HEK293 (cell line): ENCODE results near the gene CACNA1C.

ENCODE experiments used
- CTCF ChIA-PET: fragments of 350-600 bp; formaldehyde crosslinking; extraction: SDS; loops from one replicate; lab custom pipeline; 2021; ENCODE audit warnings: antibody characterized with exemption; lab: Yijun Ruan, JAX
- POLR2A ChIA-PET: fragments of 300-600 bp; formaldehyde crosslinking; extraction: SDS; loops from one replicate; lab custom pipeline; 2020; ENCODE audit warnings: antibody characterized with exemption, inconsistent platforms; lab: Yijun Ruan, JAX
- H3K27ac ChIP-seq: fragments of 200-500 bp; sonication (Bioruptor generic); 2 replicates; pipeline ENCODE4 v1.5.1; 2014; ENCODE audit warnings: low read depth, low read length, control low read depth, inconsistent platforms; ENCODE audit errors: extremely low read depth
- H3K36me3 ChIP-seq, 2 experiments: fragments of 200-500 bp in 1 of 2; sonication (Bioruptor generic) in 1 of 2; 1 replicate in 1 of 2; 2 replicates in 1 of 2; pipeline ENCODE4 v1.5.1; 2014 to 2017; ENCODE audit warnings: inconsistent platforms in 2 of 2, low read length in 2 of 2; ENCODE audit not compliant: control insufficient read depth in 2 of 2, insufficient read depth in 1 of 2
- H3K4me1 ChIP-seq: fragments of 200-500 bp; sonication (Bioruptor generic); 2 replicates; pipeline ENCODE4 v1.5.1; 2014; ENCODE audit warnings: mild to moderate bottlenecking, low read length, inconsistent platforms; ENCODE audit not compliant: control insufficient read depth, insufficient read depth
- H3K4me3 ChIP-seq: 2 replicates; pipeline ENCODE4 v1.5.1; 2011; ENCODE audit warnings: low read depth, mild to moderate bottlenecking, control low read depth, low read length, moderate library complexity
- H3K9me3 ChIP-seq: fragments of 200-500 bp; sonication (Bioruptor generic); 2 replicates; pipeline ENCODE4 v1.5.1; 2014; ENCODE audit warnings: low read depth, low read length, inconsistent platforms; ENCODE audit not compliant: control insufficient read depth, insufficient read depth
- BCL11A ChIP-seq: fragments of 450-650 bp; formaldehyde crosslinking; IDR thresholded peaks from 2 replicates; pipeline ENCODE4 v1.5.1; 2016; ENCODE audit warnings: low read depth, missing biosample characterization, missing genetic modification characterization
- GLIS2 ChIP-seq: fragments of 450-650 bp; formaldehyde crosslinking; IDR thresholded peaks from 2 replicates; pipeline ENCODE4 v1.5.1; 2016; ENCODE audit warnings: missing biosample characterization, missing genetic modification characterization
- KLF10 ChIP-seq: fragments of 450-650 bp; IDR thresholded peaks from 2 replicates; pipeline ENCODE4 v1.5.1; 2018; ENCODE audit warnings: missing biosample characterization, mild to moderate bottlenecking, missing genetic modification characterization
- MYNN ChIP-seq: fragments of 450-650 bp; formaldehyde crosslinking; IDR thresholded peaks from 2 replicates; pipeline ENCODE4 v1.5.1; 2016; ENCODE audit warnings: missing biosample characterization, missing genetic modification characterization, borderline replicate concordance
- OSR2 ChIP-seq: fragments of 450-650 bp; formaldehyde crosslinking; IDR thresholded peaks from 2 replicates; pipeline ENCODE4 v1.5.1; 2016; ENCODE audit warnings: missing biosample characterization, missing genetic modification characterization
- PRDM4 ChIP-seq: fragments of 450-650 bp; formaldehyde crosslinking; IDR thresholded peaks from 2 replicates; pipeline ENCODE4 v1.5.1; 2017; ENCODE audit warnings: missing biosample characterization, missing genetic modification characterization
- PRDM6 ChIP-seq: fragments of 450-650 bp; formaldehyde crosslinking; IDR thresholded peaks from 2 replicates; pipeline ENCODE4 v1.5.1; 2017; ENCODE audit warnings: missing biosample characterization, missing genetic modification characterization
- REPIN1 ChIP-seq: fragments of 450-650 bp; formaldehyde crosslinking; IDR thresholded peaks from 2 replicates; pipeline ENCODE4 v1.5.1; 2017; ENCODE audit warnings: missing biosample characterization, missing genetic modification characterization, low read depth
- ZBTB26 ChIP-seq: fragments of 450-650 bp; formaldehyde crosslinking; optimal IDR thresholded peaks from 2 replicates; pipeline ENCODE3; 2016; ENCODE audit warnings: missing biosample characterization, mild to moderate bottlenecking, missing genetic modification characterization
- ZBTB49 ChIP-seq: fragments of 450-650 bp; formaldehyde crosslinking; IDR thresholded peaks from 2 replicates; pipeline ENCODE4 v1.5.1; 2016; ENCODE audit warnings: missing biosample characterization, missing genetic modification characterization, low read depth
- ZFP41 ChIP-seq: fragments of 450-650 bp; formaldehyde crosslinking; IDR thresholded peaks from 2 replicates; pipeline ENCODE4 v1.5.1; 2016; ENCODE audit warnings: missing biosample characterization, missing genetic modification characterization, borderline replicate concordance
- ZIC2 ChIP-seq: fragments of 450-650 bp; formaldehyde crosslinking; IDR thresholded peaks from 2 replicates; pipeline ENCODE4 v1.5.1; 2016; ENCODE audit warnings: missing biosample characterization, missing genetic modification characterization
- ZNF16 ChIP-seq: fragments of 450-650 bp; formaldehyde crosslinking; IDR thresholded peaks from 2 replicates; pipeline ENCODE4 v1.5.1; 2016; ENCODE audit warnings: low read depth, missing biosample characterization, missing genetic modification characterization
- ZNF184 ChIP-seq: fragments of 450-650 bp; IDR thresholded peaks from 2 replicates; pipeline ENCODE4 v1.5.1; 2018; ENCODE audit warnings: missing biosample characterization, mild to moderate bottlenecking, missing genetic modification characterization
- ZNF23 ChIP-seq: fragments of 450-650 bp; formaldehyde crosslinking; IDR thresholded peaks from 2 replicates; pipeline ENCODE4 v1.5.1; 2016; ENCODE audit warnings: missing biosample characterization, missing genetic modification characterization, borderline replicate concordance
- ZNF302 ChIP-seq: fragments of 450-650 bp; formaldehyde crosslinking; IDR thresholded peaks from 2 replicates; pipeline ENCODE4 v1.5.1; 2016; ENCODE audit warnings: missing biosample characterization, missing genetic modification characterization, low read depth
- ZNF335 ChIP-seq: fragments of 450-650 bp; formaldehyde crosslinking; conservative IDR thresholded peaks from 2 replicates; pipeline ENCODE4 v1.5.1; 2016; ENCODE audit warnings: missing biosample characterization, missing genetic modification characterization
- ZNF341 ChIP-seq: fragments of 450-650 bp; formaldehyde crosslinking; IDR thresholded peaks from 2 replicates; pipeline ENCODE4; 2016; ENCODE audit warnings: low read depth, missing biosample characterization, missing genetic modification characterization
- ZNF510 ChIP-seq: fragments of 450-650 bp; formaldehyde crosslinking; IDR thresholded peaks from 2 replicates; pipeline ENCODE4 v1.5.1; 2018; ENCODE audit warnings: mild to moderate bottlenecking, missing genetic modification characterization, missing biosample characterization; ENCODE audit not compliant: insufficient replicate concordance
- ZNF513 ChIP-seq: fragments of 450-650 bp; IDR thresholded peaks from 2 replicates; pipeline ENCODE4 v1.5.1; 2018; ENCODE audit warnings: missing biosample characterization, missing genetic modification characterization
- ZNF596 ChIP-seq: fragments of 450-650 bp; IDR thresholded peaks from 2 replicates; pipeline ENCODE4 v1.5.0; 2018; ENCODE audit warnings: missing biosample characterization, mild to moderate bottlenecking, missing genetic modification characterization, moderate library complexity
- ZNF610 ChIP-seq: fragments of 450-650 bp; formaldehyde crosslinking; IDR thresholded peaks from 2 replicates; pipeline ENCODE4 v1.5.1; 2016; ENCODE audit warnings: missing biosample characterization, missing genetic modification characterization, borderline replicate concordance
- ZNF654 ChIP-seq: fragments of 450-650 bp; formaldehyde crosslinking; IDR thresholded peaks from 2 replicates; pipeline ENCODE4 v1.5.1; 2016; ENCODE audit warnings: low read depth, missing biosample characterization, missing genetic modification characterization
- ZNF670 ChIP-seq: fragments of 450-650 bp; formaldehyde crosslinking; IDR thresholded peaks from 2 replicates; pipeline ENCODE4 v1.5.1; 2016; ENCODE audit warnings: missing biosample characterization, missing genetic modification characterization, low read depth
- ZNF701 ChIP-seq: fragments of 450-650 bp; formaldehyde crosslinking; IDR thresholded peaks from 2 replicates; pipeline ENCODE4 v1.5.1; 2016; ENCODE audit warnings: missing biosample characterization, missing genetic modification characterization

The CACNA1C gene

GRCh38 chr12:2221030-2221621 lies 168.3 kb downstream of the CACNA1C start:
- no peaks in the 10 kb centered on the region for H3K36me3 ChIP-seq
- CTCF ChIA-PET = no interaction called here
- no peak for TF ChIP-seq ZNF335 (tag by site-specific recombination)
- no peak for TF ChIP-seq ZNF16 (tag by site-specific recombination)
- no peak for TF ChIP-seq PRDM6 (tag by site-specific recombination)
- TF ChIP-seq MYNN = no peak
- TF ChIP-seq GLIS2 = no peak
- no peak for TF ChIP-seq ZNF513 (tag by site-specific recombination)
- no peak for TF ChIP-seq ZFP41
- no peak for TF ChIP-seq ZBTB26 (tag by site-specific recombination)
- no peak for TF ChIP-seq ZNF610
- no peak for TF ChIP-seq ZNF510 (tag by site-specific recombination)
- no peak for TF ChIP-seq ZNF596 (tag by site-specific recombination)
- TF ChIP-seq ZNF341 (tag by site-specific recombination) = no peak
- no peak for TF ChIP-seq BCL11A (tag by site-specific recombination)
- TF ChIP-seq ZNF670 = no peak
- no peak for TF ChIP-seq ZNF184 (tag by site-specific recombination)
- TF ChIP-seq, all 188 proteins: peak for 0
- Histone ChIP-seq H3K4me1 (no peaks in the 10 kb centered on the region), H3K9me3 (no peaks in the 10 kb centered on the region), H3K27ac (no peak overlapping the region), H3K4me3 (no peak overlapping the region)
- POLR2A ChIA-PET = no interaction called here

- no peak overlapping the region for H3K27ac ChIP-seq
- no peaks in the 10 kb centered on the region for H3K4me1 ChIP-seq
- no peaks in the 10 kb centered on the region for H3K36me3 ChIP-seq
- no peak overlapping the region for H3K4me3 ChIP-seq
- POLR2A ChIA-PET = no interaction called here
- H3K9me3 ChIP-seq = no peaks in the 10 kb centered on the region
- CTCF ChIA-PET = interaction anchor here (0.6 kb wide), 1 partner anchor 61 kb away, joined by 4 read pairs; no protein-coding TSS in a partner anchor
- TF ChIP-seq OSR2 (tag by site-specific recombination) (no peak), ZNF341 (tag by site-specific recombination) (no peak), REPIN1 (no peak), ZBTB49 (tag by site-specific recombination) (no peak), ZNF654 (tag by site-specific recombination) (no peak), PRDM4 (tag by site-specific recombination) (no peak), ZNF701 (tag by site-specific recombination) (no peak), ZIC2 (tag by site-specific recombination) (no peak), ZNF510 (tag by site-specific recombination) (no peak), ZNF302 (tag by site-specific recombination) (no peak), ZNF23 (tag by site-specific recombination) (no peak), KLF10 (tag by site-specific recombination) (no peak)
Measured at GRCh38 chr12:2222691-2223090, 169.9 kb downstream of the CACNA1C start.
